ENCODE results near the gene CDIPT.

GRCh38 chr16:29811896-29812665, 50.9 kb downstream of the CDIPT start, which contains the start of gene PRRT2:
- TF ChIP-seq POLR2A (IDR thresholded peaks at IDR 0.05) (no peak), CTCF (IDR thresholded peaks at IDR 0.05) (no peak)
